SH-SY5Y (cell line): ENCODE data around the gene NOL4L.

Experiments
- GATA2 ChIP-seq: IDR thresholded peaks from 2 replicates; pipeline ENCODE4 v1.6.1; 2011; ENCODE audit warnings: mild to moderate bottlenecking, low read depth, low read length
- GATA3 ChIP-seq: IDR thresholded peaks from 2 replicates; pipeline ENCODE4 v1.6.1; 2011; ENCODE audit warnings: low read depth, mild to moderate bottlenecking, low read length, moderate library complexity

DNA sequence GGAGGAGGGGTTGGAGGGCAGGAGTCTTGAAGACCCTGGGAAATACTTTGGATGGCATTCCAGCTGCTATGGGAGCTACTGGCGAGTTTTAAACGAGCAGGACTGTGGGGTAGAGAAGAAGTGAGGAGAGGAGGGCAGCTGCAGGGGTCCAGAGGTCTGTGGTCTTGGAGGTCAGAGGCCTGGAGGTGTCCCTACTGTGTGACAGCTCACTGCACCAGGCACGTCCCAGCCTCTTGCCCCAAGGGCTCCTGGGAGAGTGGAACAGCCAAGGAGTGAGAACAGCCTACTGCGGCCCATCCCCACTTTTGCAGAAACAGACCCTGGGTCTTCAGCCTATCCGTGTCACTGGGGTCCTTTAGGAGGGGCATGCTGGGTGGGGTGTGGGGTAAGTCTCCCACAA is 2.9 kb upstream of the NOL4L start:
- TF ChIP-seq GATA2 (no peak), GATA3 (no peak)
